Measurements from ENCODE around the gene CLCNKA. TPM values are rescaled to one million over a fixed set of nuclear protein-coding genes. Genes with fewer than 3 reads are reported as not detected.
A peak's percentile ranks its signal among the peaks of the same experiment; 100 is the strongest.

Gene CLCNKA
- total RNA-seq, 1 experiment from 2014 or later = 1.0 TPM

DNA sequence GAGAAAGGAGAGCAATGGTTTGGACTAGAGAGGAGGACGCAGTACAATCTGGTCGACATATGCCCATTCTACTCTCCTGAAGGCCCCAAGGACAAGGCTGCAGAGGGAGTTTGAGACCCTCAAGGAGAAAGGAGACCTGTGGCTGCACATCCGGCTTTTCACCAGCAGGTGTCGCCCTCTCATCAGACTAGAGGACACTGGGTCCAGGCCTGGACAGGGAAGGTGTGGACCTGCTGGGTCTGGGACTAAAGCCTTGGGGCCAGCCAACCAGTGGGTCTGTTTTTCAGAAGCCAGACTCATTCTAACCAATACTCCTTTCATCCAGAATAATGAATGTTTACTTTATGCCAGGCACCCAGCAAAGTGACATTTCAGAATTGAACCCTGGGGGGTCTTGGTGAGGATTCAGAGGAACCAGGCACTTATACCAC, 12.8 kb upstream of the CLCNKA start:
- H3K9me3 ChIP-seq (ENCODE audit: insufficient read depth, low read depth) = no peaks in the 10 kb centered on the region
- H3K4me3 ChIP-seq = no peak overlapping the region
- intact Hi-C loops (cut with micrococcal nuclease; ENCODE audit: unreplicated experiment) = loop anchor here (1.0 to 5.0 kb wide), 5 partner anchors 23 to 233 kb away; partner anchors contain the start of gene FAM131C
- peak; percentile 43 to 69 for DNase-seq
- no peaks in the 10 kb centered on the region for H3K9me2 ChIP-seq (ENCODE audit: insufficient read depth)
- no peaks in the 10 kb centered on the region for H3K79me2 ChIP-seq (ENCODE audit: low read depth)
- H3K4me1 ChIP-seq (replicated peaks; ENCODE audit: insufficient read depth) = peaks cover 5% of the 10 kb centered on the region; the same call in 1 of the 2 replicates
- H3K27ac ChIP-seq = no peak overlapping the region
- no peak overlapping the region for H3K4me2 ChIP-seq
- no peak overlapping the region for H2AFZ ChIP-seq
- no peaks in the 10 kb centered on the region for H3K36me3 ChIP-seq (ENCODE audit: low read depth)
- ChIA-PET POLR2A (ENCODE audit: unreplicated experiment) (no interaction called here), CTCF (interaction anchor here (0.8 to 1.0 kb wide), 2 partner anchors 47 to 354 kb away, joined by 4 to 5 read pairs; no protein-coding TSS in a partner anchor)
- no peak for TF ChIP-seq EZH2 (IDR thresholded peaks at IDR 0.05; ENCODE audit: low read depth)
- TF ChIP-seq, protein P1, sequence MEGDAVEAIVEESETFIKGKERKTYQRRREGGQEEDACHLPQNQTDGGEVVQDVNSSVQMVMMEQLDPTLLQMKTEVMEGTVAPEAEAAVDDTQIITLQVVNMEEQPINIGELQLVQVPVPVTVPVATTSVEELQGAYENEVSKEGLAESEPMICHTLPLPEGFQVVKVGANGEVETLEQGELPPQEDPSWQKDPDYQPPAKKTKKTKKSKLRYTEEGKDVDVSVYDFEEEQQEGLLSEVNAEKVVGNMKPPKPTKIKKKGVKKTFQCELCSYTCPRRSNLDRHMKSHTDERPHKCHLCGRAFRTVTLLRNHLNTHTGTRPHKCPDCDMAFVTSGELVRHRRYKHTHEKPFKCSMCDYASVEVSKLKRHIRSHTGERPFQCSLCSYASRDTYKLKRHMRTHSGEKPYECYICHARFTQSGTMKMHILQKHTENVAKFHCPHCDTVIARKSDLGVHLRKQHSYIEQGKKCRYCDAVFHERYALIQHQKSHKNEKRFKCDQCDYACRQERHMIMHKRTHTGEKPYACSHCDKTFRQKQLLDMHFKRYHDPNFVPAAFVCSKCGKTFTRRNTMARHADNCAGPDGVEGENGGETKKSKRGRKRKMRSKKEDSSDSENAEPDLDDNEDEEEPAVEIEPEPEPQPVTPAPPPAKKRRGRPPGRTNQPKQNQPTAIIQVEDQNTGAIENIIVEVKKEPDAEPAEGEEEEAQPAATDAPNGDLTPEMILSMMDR (conservative IDR thresholded peaks at IDR 0.05) = peak; percentile 94
- no TSS peak for BruUV-seq (replicated peaks)
- peaks cover 7% of the 10 kb centered on the region; the same call in 1 of the 2 replicates for H3F3A ChIP-seq (ENCODE audit: insufficient read depth, low read depth)
- H4K20me1 ChIP-seq (ENCODE audit: insufficient read depth) = no peaks in the 10 kb centered on the region
- no peaks in the 10 kb centered on the region for H3K27me3 ChIP-seq (ENCODE audit: insufficient read depth, low read depth)

DNA sequence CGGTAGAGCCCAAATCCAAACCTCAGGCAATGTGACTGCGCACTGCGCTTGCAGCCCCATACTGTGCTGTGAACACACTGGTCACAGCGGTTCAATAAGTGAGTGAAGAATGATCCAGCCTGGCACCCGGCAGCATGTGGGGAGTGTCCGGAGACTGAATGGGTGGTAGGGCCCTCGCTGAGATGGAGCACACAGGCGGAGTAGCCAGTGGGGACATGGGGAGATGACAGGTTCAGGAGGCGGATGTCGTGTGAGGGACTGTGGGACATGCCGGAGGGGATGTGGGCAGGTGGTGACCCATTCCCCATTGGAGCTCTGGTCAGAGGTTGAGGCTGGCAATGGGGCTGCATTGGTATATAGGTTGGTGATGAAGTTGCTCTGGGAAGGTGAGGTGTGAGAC, 12.2 kb upstream of the CLCNKA start:
- Histone ChIP-seq H3K27me3 (ENCODE audit: insufficient read depth, low read depth) (no peaks in the 10 kb centered on the region), H4K20me1 (ENCODE audit: insufficient read depth) (no peaks in the 10 kb centered on the region), H3K36me3 (ENCODE audit: low read depth) (no peaks in the 10 kb centered on the region), H3K4me3 (no peak overlapping the region), H3K4me1 (replicated peaks; ENCODE audit: insufficient read depth) (peaks cover 5% of the 10 kb centered on the region; the same call in 1 of the 2 replicates), H3K9me2 (ENCODE audit: insufficient read depth) (no peaks in the 10 kb centered on the region), H3K9me3 (ENCODE audit: insufficient read depth, low read depth) (no peaks in the 10 kb centered on the region), H3K4me2 (no peak overlapping the region), H2AFZ (no peak overlapping the region), H3K79me2 (ENCODE audit: low read depth) (no peaks in the 10 kb centered on the region), H3F3A (ENCODE audit: insufficient read depth, low read depth) (peaks cover 10% of the 10 kb centered on the region; the same call in 1 of the 2 replicates), H3K27ac (no peak overlapping the region)
- BruUV-seq (replicated peaks) = no TSS peak
- no peak for DNase-seq
- no peak for TF ChIP-seq EZH2 (IDR thresholded peaks at IDR 0.05; ENCODE audit: low read depth)
- intact Hi-C loops (cut with micrococcal nuclease; ENCODE audit: unreplicated experiment) = loop anchor here (1.0 to 5.0 kb wide), 6 partner anchors 23 to 358 kb away; partner anchors contain the start of genes FAM131C and SZRD1
- ChIA-PET POLR2A (ENCODE audit: unreplicated experiment) (no interaction called here), CTCF (interaction anchor here (0.8 to 1.0 kb wide), 2 partner anchors 46 to 353 kb away, joined by 4 to 5 read pairs; no protein-coding TSS in a partner anchor)

GRCh38 chr1:16010837-16011236, 11.0 kb upstream of the CLCNKA start:
- ChIA-PET CTCF (no interaction called here), POLR2A (ENCODE audit: unreplicated experiment) (no interaction called here)
- Histone ChIP-seq H2AFZ (no peak overlapping the region), H3K36me3 (ENCODE audit: low read depth) (no peaks in the 10 kb centered on the region), H3K79me2 (ENCODE audit: low read depth) (no peaks in the 10 kb centered on the region), H3K4me2 (no peak overlapping the region), H3K27ac (no peak overlapping the region), H3K9me2 (ENCODE audit: insufficient read depth) (no peaks in the 10 kb centered on the region), H3K4me3 (no peak overlapping the region), H3K27me3 (ENCODE audit: insufficient read depth, low read depth) (no peaks in the 10 kb centered on the region), H3K4me1 (replicated peaks; ENCODE audit: insufficient read depth) (peaks cover 5% of the 10 kb centered on the region; the same call in 1 of the 2 replicates), H3F3A (ENCODE audit: insufficient read depth, low read depth) (peaks cover 10% of the 10 kb centered on the region; the same call in 1 of the 2 replicates), H3K9me3 (ENCODE audit: insufficient read depth, low read depth) (no peaks in the 10 kb centered on the region), H4K20me1 (ENCODE audit: insufficient read depth) (no peaks in the 10 kb centered on the region)
- no TSS peak for BruUV-seq (replicated peaks)
- intact Hi-C loops (cut with micrococcal nuclease; ENCODE audit: unreplicated experiment) = loop anchor here (5.0 kb wide), 1 partner anchor 356 kb away; the partner anchor contains the start of gene SZRD1
- DNase-seq = no peak
- TF ChIP-seq EZH2 (IDR thresholded peaks at IDR 0.05; ENCODE audit: low read depth) = no peak
- TF ChIP-seq, protein P1 (conservative IDR thresholded peaks at IDR 0.05) = no peak
